HFFc6 (cell line): Measurements from ENCODE around the gene MPRIP. TPM values are rescaled to one million over a fixed set of nuclear protein-coding genes. Genes with fewer than 3 reads are reported as not detected.

Experiments used
- DNase-seq: peaks from one replicate; pipeline ENCODE4 v3.0.0-alpha.2; 2018
- H3K27ac Mint-ChIP-seq: 2 replicates; pipeline ENCODE4 v1.8.0; 2020; ENCODE audit warnings: mild to moderate bottlenecking, mixed read lengths
- H3K27me3 Mint-ChIP-seq: 2 replicates; pipeline ENCODE4 v1.8.0; 2021; ENCODE audit warnings: mild to moderate bottlenecking, moderate library complexity, mixed read lengths; ENCODE audit not compliant: insufficient read depth
- H3K36me3 Mint-ChIP-seq: 2 replicates; pipeline ENCODE4 v1.8.0; 2021; ENCODE audit warnings: low read depth, mixed read lengths
- H3K4me1 Mint-ChIP-seq: 2 replicates; pipeline ENCODE4 v1.8.0; 2020; ENCODE audit warnings: low read depth, mixed read lengths
- H3K4me3 Mint-ChIP-seq: 2 replicates; pipeline ENCODE4 v1.8.0; 2020; ENCODE audit warnings: mild to moderate bottlenecking, moderate library complexity, mixed read lengths
- H3K9me3 Mint-ChIP-seq: 2 replicates; pipeline ENCODE4 v1.8.0; 2020; ENCODE audit warnings: mild to moderate bottlenecking, mixed read lengths
- CTCF ChIP-seq: fragments of 200-600 bp; sonication (generic); IDR thresholded peaks from 2 replicates; pipeline ENCODE4 v1.5.0; 2021; ENCODE audit warnings: antibody characterized with exemption, mild to moderate bottlenecking
- total RNA-seq, 6 experiments: library from RNA; stranded (reverse); fragmentation: NEBNext Ultra II Directional; extraction: Animal tissue kit (Norgen Biotek cat#: 25700); gene quantifications; 2 replicates in 1 of 6; 3 replicates in 5 of 6; pipeline ENCODE4 v1.2.3, GENCODE V29; 2021

MPRIP gene
- total RNA-seq, 6 experiments from 2014 or later: 350 to 409 (median 372) TPM

GRCh38 chr17:17213775-17214174 is 171.5 kb downstream of the MPRIP start:
- TF ChIP-seq CTCF: no peak
- peaks cover 23% of the 10 kb centered on the region for H3K36me3 Mint-ChIP-seq
- no peak for DNase-seq
- no peaks in the 10 kb centered on the region for H3K4me1 Mint-ChIP-seq
- H3K27me3 Mint-ChIP-seq: no peaks in the 10 kb centered on the region
- no peaks in the 10 kb centered on the region for H3K9me3 Mint-ChIP-seq
- H3K27ac Mint-ChIP-seq: no peak overlapping the region
- no peak overlapping the region for H3K4me3 Mint-ChIP-seq

DNA sequence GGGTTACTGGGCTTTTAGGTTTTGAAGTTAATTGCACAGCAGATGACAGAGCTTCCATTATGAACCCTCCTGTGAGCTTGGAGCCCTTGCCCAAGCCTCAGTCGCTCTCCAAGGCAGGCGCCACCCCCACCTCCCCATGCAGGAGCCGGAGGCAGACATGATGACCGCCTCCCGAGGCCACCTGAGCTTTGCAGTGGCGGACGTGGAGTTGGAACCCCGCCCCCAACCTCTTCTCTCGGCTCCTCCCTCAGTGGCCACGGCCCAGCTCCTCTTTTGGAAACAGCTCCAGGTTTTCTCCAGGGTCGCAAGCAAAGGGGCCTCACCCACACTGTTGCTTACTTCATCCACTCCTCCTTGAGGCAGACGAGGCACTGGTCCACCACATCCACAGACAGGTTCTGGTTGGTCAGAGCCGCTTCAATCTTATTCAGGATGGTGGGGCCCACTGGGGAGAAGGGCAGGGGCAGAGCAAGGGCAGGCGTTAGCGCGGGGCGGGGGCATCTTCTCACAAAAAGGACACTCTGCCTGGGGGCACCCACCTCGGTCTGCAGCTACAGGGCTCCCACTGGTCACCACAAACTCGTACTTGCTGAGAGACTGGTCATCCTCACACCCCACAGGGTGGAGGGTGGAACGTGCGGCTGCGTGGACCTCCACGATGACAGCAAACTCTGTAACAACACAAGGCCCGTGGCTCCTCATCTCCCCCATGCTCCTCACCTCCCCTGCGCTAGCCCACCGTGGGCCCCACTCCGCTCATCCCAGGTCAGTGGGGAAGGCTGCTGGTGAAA is 172.6 kb downstream of the MPRIP start:
- no peak for DNase-seq
- no peak overlapping the region for H3K27ac Mint-ChIP-seq
- TF ChIP-seq CTCF: no peak
- no peak overlapping the region for H3K4me3 Mint-ChIP-seq
- H3K9me3 Mint-ChIP-seq: no peaks in the 10 kb centered on the region
- no peaks in the 10 kb centered on the region for H3K27me3 Mint-ChIP-seq
- no peaks in the 10 kb centered on the region for H3K4me1 Mint-ChIP-seq
- peaks cover 23% of the 10 kb centered on the region for H3K36me3 Mint-ChIP-seq

DNA sequence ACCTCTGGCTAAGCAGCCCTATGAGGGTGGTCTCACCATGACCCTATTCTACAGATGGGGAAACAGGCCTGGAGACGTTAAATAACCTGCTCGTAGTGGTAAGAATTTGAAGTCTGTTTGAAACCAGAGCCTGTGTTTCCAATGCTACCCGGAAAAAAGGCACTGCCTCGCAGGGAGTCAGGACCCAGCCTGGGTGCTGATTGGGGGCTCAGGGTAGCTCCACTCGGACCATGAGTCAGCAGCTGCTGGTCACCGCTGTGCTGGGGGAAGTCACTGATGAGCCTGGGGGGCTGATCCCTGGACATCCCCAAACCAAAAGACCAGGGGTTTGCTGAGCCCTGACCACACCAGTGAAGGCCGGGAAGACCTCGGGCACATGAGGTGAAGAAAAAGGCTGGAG is 173.3 kb downstream of the MPRIP start:
- Mint-ChIP-seq H3K4me3 (no peak overlapping the region), H3K36me3 (peaks cover 23% of the 10 kb centered on the region), H3K27me3 (peaks cover 3% of the 10 kb centered on the region; the same call in 1 of the 2 replicates), H3K4me1 (no peaks in the 10 kb centered on the region), H3K27ac (no peak overlapping the region), H3K9me3 (no peaks in the 10 kb centered on the region)
- no peak for DNase-seq
- no peak for TF ChIP-seq CTCF

- Mint-ChIP-seq H3K4me3 (no peak overlapping the region), H3K4me1 (no peaks in the 10 kb centered on the region), H3K27ac (no peak overlapping the region), H3K9me3 (no peaks in the 10 kb centered on the region), H3K36me3 (peaks cover 23% of the 10 kb centered on the region), H3K27me3 (peaks cover 3% of the 10 kb centered on the region; the same call in 1 of the 2 replicates)
- TF ChIP-seq CTCF: no peak
- DNase-seq: no peak
Measured at GRCh38 chr17:17216236-17216635, 174.0 kb downstream of the MPRIP start.

DNA sequence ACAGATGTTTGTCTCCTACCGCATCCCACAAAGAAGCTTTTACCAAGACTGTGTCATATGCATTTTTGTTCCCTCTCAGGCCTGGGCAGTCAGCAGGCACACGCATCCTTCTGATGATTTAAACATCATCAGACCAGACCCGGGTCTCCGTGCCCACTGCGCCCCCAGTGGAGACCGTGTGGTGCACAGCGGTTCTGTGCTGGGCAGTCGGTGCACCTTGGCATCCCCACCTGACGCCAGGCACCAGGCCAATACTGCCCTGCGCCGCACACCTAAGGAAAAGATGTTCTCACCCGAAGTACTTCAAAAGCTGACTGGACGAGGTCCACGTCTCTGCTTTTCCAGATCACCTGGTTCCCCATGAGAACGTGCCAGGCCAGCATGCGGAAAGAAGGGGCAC is 174.5 kb downstream of the MPRIP start:
- TF ChIP-seq CTCF: no peak
- H3K9me3 Mint-ChIP-seq: no peaks in the 10 kb centered on the region
- peaks cover 23% of the 10 kb centered on the region for H3K36me3 Mint-ChIP-seq
- peaks cover 3% of the 10 kb centered on the region; the same call in 1 of the 2 replicates for H3K27me3 Mint-ChIP-seq
- no peaks in the 10 kb centered on the region for H3K4me1 Mint-ChIP-seq
- H3K4me3 Mint-ChIP-seq: no peak overlapping the region
- H3K27ac Mint-ChIP-seq: no peak overlapping the region
- no peak for DNase-seq
